ENCODE data around the gene NOL6.
"Not testable (repeated sequence)": the region's sequence is repeated elsewhere in the genome, so short reads cannot be mapped to it uniquely, and the experiment has no call there.

NOL6 gene

GRCh38 chr9:33498387-33498786 lies 24.7 kb upstream of the NOL6 start:
- H3K4me3 ChIP-seq (ENCODE audit: low read depth, low read length) = no peak overlapping the region
- no peak for TF ChIP-seq CTCF (IDR thresholded peaks at IDR 0.05; ENCODE audit: borderline replicate concordance, insufficient read depth, low read depth, low read length)

DNA sequence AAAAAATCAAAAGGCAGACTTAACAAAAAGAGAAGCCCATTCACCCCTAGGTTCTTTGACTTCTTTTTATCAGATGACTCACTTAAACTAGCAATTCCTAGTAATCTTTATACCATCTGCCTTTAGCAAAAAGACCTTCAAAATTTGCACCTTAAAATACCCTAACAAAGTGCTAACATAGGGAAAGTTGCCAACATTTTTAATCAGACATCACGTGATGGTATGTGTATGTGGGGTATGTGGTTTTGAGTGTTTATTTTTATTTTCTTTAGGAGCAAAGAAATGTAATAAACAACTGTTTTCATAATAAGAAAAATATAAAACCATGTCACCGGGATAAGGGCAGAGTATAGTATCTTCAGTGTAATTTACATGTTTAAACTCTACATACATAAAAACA lies 20.1 kb upstream of the NOL6 start:
- not testable (repeated sequence) for H3K4me3 ChIP-seq (ENCODE audit: low read depth, low read length)

GRCh38 chr9:33489066-33489465 lies 15.3 kb upstream of the NOL6 start:
- TF ChIP-seq CTCF (IDR thresholded peaks at IDR 0.05; ENCODE audit: borderline replicate concordance, insufficient read depth, low read depth, low read length) = no peak
- no peak overlapping the region for H3K4me3 ChIP-seq (ENCODE audit: low read depth, low read length)

DNA sequence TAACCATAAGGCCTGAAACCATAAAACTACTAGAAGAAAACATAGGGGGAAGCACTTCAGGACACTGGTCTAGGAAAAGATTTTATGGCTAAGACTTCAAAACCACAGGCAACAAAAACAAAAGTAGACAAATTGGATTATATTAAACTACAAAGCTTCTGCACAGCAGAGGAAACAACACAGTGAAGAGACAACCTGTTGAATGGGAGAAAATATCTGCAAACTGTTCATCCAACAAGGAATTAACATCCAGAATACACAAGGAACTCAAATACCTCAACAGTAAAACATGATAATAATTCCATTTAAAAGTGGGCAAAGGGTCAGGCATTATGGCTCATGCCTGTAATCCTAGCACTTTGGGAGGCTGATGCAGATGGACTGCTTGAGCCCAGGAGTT lies 11.6 kb upstream of the NOL6 start:
- H3K4me3 ChIP-seq (ENCODE audit: low read depth, low read length) = not testable (repeated sequence)

DNA sequence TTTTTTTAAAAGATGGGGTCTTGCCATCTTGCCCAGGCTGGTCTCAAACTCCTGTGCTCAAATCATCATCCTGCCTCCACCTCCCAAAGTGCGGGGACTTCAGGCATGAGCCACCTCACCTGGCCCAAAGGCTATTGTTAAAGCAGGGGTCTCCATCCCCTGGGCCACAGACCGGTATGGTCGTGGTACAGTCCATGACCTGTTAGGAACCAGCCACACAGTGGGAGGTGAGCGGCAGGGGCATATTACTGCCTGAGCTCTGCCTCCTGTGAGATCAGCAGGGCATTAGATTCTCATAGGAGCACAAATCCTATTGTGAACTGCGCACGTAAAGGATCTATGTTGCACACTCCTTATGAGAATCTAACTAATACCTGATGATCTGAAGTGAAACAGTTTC lies 7.3 kb upstream of the NOL6 start:
- no peak for TF ChIP-seq CTCF (IDR thresholded peaks at IDR 0.05; ENCODE audit: borderline replicate concordance, insufficient read depth, low read depth, low read length)
- H3K4me3 ChIP-seq (ENCODE audit: low read depth, low read length) = no peak overlapping the region

GRCh38 chr9:33480106-33480505 lies 6.4 kb upstream of the NOL6 start:
- H3K4me3 ChIP-seq (ENCODE audit: low read depth, low read length) = no peak overlapping the region
- TF ChIP-seq CTCF (IDR thresholded peaks at IDR 0.05; ENCODE audit: borderline replicate concordance, insufficient read depth, low read depth, low read length) = no peak

DNA sequence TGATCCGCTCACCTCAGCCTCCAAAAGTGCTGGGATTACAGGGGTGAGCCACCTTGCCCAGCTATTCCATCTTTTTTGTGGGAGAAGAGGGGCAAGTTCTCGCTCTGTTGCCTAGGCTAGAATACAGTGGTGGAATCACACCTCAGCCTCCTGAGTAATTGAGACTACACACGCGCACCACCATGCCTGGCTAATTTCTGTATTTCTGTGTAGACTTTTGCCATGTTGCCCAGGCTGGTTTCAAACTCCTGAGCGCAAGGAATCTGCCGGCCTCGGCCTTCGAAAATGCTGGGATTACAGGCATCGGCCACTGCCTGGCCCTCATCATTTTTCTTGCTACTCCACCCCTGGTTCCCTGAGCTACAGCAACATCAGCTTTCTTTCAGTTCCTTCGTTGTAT lies 2.8 kb upstream of the NOL6 start:
- no peak overlapping the region for H3K4me3 ChIP-seq (ENCODE audit: low read depth, low read length)
- no peak for TF ChIP-seq CTCF (IDR thresholded peaks at IDR 0.05; ENCODE audit: borderline replicate concordance, insufficient read depth, low read depth, low read length)

DNA sequence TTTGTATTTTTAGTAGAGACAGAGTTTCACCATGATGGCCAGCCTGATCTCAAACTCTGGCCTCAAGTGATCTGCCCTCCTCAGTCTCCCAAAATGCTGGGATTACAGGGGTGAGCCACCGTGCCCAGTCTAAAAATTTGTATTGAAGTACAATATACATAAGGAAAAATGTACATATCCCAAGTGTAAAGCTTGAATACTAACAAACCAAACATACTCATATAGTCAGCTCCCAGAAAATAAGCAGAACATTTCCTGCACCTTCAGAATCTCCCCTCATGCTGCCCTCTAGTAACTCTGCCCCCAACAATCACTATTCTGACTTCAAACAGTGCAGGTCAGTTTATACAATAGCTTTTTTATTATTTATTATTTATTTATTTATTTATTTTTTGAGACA lies 1.6 kb upstream of the NOL6 start:
- TF ChIP-seq CTCF (IDR thresholded peaks at IDR 0.05; ENCODE audit: borderline replicate concordance, insufficient read depth, low read depth, low read length) = no peak
- H3K4me3 ChIP-seq (ENCODE audit: low read depth, low read length) = no peak overlapping the region

Measured in GM12875 (cell line).